HG02938 (cell line): ENCODE data around the gene ADGRV1.

Experiments used
- ATAC-seq: cut with Tn5 transposase; IDR thresholded peaks from one replicate; pipeline ENCODE4 v1.9.1; 2021; ENCODE audit warnings: mild to moderate bottlenecking, moderate library complexity; ENCODE audit not compliant: unreplicated experiment

Gene ADGRV1

GRCh38 chr5:90865180-90865579 lies 306.6 kb downstream of the ADGRV1 start:
- ATAC-seq: no peak

GRCh38 chr5:90866333-90866732 lies 307.7 kb downstream of the ADGRV1 start:
- ATAC-seq: no peak

- ATAC-seq: no peak
Observed at GRCh38 chr5:90866915-90867731, 308.5 kb downstream of the ADGRV1 start.

- no peak for ATAC-seq
Observed at GRCh38 chr5:90868799-90869198, 310.2 kb downstream of the ADGRV1 start.

- no peak for ATAC-seq
Observed at GRCh38 chr5:90871391-90871991, 312.9 kb downstream of the ADGRV1 start.

- no peak for ATAC-seq
Observed at GRCh38 chr5:90873033-90873517, 314.5 kb downstream of the ADGRV1 start.

- no peak for ATAC-seq
Observed at GRCh38 chr5:90874066-90874465, 315.5 kb downstream of the ADGRV1 start.

- no peak for ATAC-seq
Observed at GRCh38 chr5:90875456-90875855, 316.9 kb downstream of the ADGRV1 start.

- ATAC-seq: no peak
Observed at GRCh38 chr5:90876366-90876765, 317.8 kb downstream of the ADGRV1 start.

- ATAC-seq: no peak
Observed at GRCh38 chr5:90877049-90877448, 318.5 kb downstream of the ADGRV1 start.

GRCh38 chr5:90878081-90878480 lies 319.5 kb downstream of the ADGRV1 start:
- ATAC-seq: no peak

- ATAC-seq: no peak
Observed at GRCh38 chr5:90878549-90879196, 320.1 kb downstream of the ADGRV1 start.

GRCh38 chr5:90881626-90882150 lies 323.1 kb downstream of the ADGRV1 start:
- no peak for ATAC-seq

GRCh38 chr5:90882448-90882847 lies 323.9 kb downstream of the ADGRV1 start:
- no peak for ATAC-seq

- no peak for ATAC-seq
Observed at GRCh38 chr5:90885180-90885868, 326.7 kb downstream of the ADGRV1 start.

GRCh38 chr5:90886381-90886780 lies 327.8 kb downstream of the ADGRV1 start:
- ATAC-seq: no peak

- ATAC-seq: no peak
Observed at GRCh38 chr5:90888511-90889324, 330.1 kb downstream of the ADGRV1 start.

GRCh38 chr5:90889325-90889600 lies 330.7 kb downstream of the ADGRV1 start:
- no peak for ATAC-seq

GRCh38 chr5:90890180-90890579 lies 331.6 kb downstream of the ADGRV1 start:
- ATAC-seq: no peak

GRCh38 chr5:90894866-90895420 lies 336.3 kb downstream of the ADGRV1 start:
- no peak for ATAC-seq
